ENCODE data around the gene C5AR1.
"Not testable (repeated sequence)": the region's sequence is repeated elsewhere in the genome, so short reads cannot be mapped to it uniquely, and the experiment has no call there.

C5AR1 gene

DNA sequence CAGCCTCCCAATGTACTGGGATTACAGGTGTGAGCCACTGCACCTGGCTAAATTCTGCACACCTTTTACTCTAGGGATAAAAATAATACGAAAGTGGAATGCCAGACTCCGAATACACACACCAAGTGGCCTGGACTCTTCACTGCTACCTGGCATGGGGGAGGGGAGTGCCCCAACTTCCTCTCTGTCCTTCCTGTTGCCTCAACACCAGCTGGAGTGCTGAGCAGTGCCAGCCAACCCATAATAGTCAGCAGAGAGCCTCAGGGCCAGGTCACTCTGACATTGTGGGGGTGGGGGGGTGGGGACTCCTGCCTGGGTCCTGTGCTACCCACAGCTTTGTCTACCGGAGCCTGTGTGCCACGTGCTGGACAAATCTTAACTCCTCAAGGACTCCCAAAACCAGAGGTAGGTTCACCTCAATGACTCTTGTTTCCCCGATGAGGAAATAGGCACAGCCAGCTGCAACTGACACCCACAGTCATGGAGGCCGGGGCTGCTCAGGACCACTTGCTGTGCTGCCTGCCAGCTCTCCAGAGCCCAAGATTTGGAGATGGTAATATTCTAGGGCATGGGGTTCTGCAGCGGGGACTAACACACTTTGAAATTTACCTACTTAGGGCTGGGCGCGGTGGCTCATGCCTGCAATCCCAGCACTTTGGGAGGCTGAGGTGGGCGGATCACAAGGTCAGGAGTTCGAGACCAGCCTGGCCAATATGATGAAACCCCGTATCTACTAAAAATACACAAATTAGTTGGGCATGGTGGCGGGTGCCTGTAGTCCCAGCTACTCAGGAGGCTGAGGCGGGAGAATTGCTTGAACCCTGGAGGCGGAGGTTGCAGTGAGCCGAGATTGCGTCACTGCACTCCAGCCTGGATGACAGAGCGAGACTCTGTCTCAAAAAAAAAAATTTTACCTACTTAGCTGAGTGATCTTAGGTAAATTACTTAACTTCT lies 27.4 kb downstream of the C5AR1 start:
- DNase-seq = not testable (repeated sequence)

DNA sequence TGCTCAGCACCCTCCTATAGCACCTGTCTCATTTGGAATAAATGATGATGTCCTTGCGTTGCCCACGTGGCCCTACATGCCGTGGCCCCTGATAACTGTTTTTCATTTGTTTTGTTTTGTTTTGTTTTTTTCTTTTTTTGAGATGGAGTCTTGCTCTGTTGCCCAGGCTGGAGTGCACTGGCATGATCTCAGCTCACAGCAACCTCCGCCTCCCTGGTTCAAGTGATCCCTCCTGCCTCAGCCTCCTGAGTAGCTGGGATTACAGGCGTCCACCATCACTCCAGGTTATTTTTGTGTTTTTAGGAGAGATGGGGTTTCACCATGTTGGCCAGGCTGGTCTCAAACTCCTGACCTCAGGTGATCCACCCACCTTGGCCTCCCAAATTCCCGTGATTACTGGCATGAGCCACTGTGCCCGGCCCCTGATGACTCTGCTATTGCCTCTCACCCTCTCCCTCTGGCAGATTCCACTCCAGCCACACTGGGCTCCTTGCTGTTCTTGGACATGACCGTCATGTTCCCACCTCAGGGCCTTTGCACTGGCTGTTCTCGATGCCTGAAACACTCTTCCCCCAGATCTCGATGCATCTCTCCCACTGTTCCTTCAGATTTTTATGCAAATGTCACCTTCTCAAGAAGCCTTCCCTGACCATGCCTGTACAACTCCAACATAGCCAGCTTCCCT lies 29.7 kb downstream of the C5AR1 start:
- DNase-seq = no peak

DNA sequence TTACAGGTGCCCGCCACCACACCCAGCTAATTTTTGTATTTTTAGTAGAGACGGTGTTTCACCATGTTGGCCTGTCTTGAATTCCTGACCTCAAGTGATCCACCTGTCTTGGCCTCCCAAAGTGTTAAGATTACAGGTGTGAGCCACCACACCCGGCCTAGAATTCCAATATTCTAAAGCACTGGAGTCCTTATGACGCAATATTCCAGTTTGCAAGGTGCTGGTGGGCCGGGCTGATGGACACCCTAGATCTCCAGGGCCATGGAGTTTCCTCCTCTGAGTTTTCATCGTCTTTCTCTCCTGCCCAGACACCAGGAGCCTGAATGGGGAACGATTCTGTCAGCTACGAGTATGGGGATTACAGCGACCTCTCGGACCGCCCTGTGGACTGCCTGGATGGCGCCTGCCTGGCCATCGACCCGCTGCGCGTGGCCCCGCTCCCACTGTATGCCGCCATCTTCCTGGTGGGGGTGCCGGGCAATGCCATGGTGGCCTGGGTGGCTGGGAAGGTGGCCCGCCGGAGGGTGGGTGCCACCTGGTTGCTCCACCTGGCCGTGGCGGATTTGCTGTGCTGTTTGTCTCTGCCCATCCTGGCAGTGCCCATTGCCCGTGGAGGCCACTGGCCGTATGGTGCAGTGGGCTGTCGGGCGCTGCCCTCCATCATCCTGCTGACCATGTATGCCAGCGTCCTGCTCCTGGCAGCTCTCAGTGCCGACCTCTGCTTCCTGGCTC lies 31.0 kb downstream of the C5AR1 start:
- no peak for DNase-seq

DNA sequence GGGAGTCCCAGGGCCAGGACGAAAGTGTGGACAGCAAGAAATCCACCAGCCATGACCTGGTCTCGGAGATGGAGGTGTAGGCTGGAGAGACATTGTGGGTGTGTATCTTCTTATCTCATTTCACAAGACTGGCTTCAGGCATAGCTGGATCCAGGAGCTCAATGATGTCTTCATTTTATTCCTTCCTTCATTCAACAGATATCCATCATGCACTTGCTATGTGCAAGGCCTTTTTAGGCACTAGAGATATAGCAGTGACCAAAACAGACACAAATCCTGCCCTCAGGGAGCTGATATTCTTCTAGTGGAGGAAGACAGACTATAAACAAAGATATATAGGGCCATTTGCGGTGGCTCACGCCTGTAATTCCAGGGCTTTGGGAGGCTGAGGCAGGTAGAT lies 32.1 kb downstream of the C5AR1 start:
- DNase-seq = no peak

DNA sequence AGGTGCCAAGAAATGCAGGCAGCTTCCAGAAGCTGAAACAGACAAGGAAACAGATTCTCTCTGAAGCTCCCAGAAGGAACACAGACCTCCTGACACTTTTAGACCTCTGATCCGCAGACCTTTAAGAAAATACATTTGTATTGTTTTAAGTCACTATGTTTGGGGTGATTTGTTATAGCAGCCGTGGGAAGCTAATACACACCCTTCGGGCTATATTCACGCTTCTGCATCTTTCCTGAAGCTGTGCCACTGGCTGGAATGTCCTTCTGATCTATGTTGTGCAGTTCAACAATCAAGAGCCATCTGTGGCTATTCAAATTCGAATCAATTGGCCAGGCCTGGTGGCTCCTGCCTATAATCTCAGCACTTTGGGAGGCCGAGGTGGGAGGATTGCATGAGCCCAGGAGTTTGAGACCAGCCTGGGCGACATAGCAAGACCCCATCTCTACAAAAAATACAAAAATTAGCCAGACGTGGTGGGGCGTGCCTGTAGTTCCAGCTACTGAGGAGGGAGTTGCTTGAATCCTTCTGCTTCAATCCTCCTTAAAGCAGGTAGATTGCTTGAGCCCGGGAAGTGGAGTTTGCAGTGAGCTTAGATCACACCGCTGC lies 33.6 kb downstream of the C5AR1 start:
- DNase-seq = no peak

DNA sequence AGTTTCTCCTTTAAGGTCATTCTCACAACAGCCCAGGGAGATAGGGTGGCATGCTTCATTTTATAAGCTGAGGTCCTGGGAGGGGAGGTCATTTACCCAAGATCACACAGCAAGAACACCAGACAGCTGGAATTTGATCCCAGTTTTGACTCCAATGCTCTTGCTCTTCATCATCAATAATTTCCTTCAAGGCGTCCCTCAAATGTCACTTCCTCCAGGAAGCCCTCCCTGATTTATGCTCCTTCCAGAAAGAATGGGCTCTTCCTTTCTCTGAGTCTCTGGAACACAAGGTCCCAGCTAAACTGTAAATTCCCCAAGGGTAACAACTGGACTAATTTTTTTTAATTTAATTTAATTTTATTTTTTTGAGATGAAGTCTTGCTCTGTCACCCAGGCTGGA lies 34.8 kb downstream of the C5AR1 start:
- no peak for DNase-seq

DNA sequence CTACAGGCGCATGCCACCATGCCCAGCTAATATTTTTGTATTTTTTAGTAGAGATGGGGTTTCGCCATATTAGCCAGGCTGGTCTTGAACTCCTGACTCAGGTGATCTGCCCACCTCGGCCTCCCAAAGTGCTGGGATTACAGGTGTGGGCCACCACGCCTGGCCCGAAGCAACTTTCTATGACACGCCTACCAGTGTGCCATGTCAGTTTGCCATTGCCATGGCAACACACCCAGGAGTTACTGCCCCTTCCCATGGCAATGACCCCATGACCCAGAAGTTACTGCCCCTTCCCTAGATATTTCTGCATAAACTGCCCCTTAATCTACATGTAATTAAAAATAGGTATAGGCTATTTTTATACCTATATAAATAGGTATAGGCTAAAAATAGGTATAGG lies 36.4 kb downstream of the C5AR1 start:
- not testable (repeated sequence) for DNase-seq

DNA sequence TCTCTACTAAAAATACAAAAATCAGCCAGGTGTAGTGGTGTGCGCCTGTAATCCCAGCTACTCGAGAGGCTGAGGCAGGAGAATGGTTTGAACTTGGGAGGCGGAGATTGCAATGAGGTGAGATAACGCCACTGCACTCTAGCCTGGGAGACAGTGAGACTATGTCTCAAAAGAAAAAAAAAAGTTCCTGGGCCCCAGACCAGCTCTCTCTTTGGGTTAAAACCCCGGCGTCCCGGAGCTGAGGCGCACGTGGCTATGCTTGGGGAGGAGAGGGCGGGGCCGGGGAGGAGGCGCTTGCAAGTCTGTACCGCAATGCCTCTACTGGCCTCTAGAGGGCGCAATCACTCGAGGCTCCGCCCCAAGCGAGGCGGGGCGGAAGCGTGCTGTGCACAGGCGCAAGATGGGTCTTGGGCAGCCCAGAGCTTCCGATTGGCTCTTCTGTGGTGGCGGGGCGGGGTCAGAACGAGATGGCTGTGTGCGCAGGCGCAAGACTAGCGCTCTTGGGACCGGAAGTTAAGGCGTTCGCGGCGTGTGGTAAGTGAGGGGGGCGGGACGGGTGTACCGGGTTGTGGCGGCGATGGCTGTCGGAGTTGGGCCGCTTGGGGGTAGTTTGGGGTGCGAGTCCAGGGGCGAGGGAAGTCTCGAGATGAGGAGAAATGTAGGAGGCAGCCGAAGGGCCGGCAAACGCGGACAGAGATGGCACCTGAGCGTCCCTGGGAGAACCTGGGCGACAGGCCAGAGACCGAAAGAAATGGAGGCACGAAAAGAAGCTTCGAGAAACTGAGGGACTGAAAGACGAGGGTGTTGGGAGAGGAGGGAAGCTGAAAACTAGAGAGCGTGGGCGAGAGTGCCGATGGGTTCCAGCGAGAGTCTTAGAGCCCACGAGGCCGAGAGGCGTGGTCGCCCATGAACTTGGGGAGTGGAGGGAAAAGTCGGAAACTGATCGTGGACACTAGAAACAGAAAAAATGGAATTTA lies 39.4 kb downstream of the C5AR1 start, which contains the start of gene DHX34:
DHX34 (plus strand) TSS at position 497 of the 977 bp plus-strand sequence. CDS start 3,716 bp downstream, outside the sequence.
- DNase-seq = peak; percentile 99

DNA sequence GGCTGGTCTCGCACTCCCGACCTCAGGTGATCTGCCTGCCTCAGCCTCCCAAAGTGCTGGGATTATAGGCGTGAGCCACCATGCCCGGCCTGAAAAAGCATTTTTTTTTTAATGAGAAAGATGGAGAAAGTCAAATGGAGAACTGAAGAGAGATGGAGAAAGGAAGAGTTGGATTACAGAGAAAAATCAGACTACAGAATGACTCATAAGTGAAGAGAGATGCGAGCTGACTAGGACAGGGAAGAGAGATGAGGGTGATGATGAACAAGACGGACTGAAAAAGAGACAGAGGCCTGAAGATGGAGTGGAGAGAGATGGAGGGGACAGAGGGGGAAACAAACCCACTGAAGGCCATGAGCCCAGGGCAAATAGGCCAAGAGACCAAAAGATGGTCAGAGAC lies 41.0 kb downstream of the C5AR1 start:
- DNase-seq = no peak

DNA sequence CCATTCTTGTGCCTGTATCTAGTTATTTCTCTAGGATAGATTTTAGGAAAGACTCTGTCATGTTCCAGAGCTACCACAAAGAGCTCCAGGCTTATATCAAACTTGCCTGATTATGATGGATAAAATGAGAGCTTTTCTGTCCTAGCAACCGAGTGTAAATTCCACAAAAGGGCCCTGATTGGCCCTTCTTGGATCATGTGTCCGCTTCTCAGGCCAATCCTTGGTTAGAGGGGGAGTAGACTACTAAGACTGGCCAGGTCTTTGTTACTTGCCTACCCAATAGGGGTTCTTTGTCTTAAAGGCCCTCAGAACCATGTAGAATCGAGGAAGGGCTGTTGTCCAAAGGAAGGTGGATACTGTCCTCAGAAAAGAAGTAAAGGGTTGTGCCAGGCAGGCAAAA lies 41.9 kb downstream of the C5AR1 start:
- DNase-seq = no peak

DNA sequence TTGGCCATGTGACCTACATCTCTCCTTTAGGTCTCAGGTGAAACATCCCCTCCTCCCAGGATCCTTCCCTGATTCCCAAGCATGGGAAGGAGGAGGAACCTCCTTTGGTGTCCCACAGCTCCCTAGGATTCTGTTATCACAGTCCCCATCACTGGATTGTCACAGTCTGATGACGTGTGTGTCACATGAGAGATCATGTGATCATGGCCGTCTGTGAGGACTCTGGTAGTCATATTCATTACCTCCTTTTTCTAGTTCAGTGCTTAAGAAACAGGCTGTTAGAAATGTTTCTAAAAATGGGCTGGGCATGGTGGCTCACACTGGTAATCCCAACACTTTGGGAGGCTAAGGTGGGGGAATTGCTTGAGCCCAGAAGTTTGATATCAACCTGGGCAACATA lies 42.4 kb downstream of the C5AR1 start:
- no peak for DNase-seq

DNA sequence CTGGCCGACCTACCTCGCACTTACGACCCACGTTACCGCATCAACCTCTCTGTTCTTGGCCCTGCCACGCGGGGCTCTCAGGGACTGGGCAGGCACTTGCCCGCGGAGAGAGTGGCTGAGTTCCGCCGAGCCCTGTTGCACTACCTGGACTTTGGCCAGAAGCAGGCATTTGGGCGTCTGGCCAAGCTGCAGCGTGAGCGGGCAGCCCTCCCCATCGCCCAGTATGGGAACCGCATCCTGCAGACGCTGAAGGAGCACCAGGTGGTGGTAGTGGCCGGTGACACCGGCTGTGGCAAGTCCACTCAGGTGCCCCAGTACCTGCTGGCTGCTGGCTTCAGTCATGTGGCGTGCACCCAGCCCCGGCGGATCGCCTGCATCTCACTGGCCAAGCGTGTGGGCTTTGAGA lies 43.6 kb downstream of the C5AR1 start:
- DNase-seq = no peak

DNA sequence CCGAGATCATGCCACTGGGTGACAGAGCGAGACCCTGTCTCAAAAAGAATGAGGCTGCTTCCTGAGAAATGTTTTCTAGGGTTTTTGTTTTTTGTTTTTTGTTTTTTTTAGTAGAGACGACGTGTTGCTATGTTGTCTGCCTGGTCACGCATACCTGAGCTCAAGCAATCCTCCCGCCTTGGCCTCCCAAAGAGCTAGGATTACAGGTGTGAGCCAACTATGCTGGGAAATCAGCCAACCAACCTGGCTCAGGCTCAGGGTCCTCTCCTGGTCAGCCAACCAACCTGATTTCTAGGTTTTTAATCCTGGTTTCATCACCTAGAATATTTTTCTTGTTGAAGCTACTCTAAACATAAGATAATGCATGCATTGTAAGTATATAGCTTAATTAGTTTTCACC lies 47.2 kb downstream of the C5AR1 start:
- no peak for DNase-seq

DNA sequence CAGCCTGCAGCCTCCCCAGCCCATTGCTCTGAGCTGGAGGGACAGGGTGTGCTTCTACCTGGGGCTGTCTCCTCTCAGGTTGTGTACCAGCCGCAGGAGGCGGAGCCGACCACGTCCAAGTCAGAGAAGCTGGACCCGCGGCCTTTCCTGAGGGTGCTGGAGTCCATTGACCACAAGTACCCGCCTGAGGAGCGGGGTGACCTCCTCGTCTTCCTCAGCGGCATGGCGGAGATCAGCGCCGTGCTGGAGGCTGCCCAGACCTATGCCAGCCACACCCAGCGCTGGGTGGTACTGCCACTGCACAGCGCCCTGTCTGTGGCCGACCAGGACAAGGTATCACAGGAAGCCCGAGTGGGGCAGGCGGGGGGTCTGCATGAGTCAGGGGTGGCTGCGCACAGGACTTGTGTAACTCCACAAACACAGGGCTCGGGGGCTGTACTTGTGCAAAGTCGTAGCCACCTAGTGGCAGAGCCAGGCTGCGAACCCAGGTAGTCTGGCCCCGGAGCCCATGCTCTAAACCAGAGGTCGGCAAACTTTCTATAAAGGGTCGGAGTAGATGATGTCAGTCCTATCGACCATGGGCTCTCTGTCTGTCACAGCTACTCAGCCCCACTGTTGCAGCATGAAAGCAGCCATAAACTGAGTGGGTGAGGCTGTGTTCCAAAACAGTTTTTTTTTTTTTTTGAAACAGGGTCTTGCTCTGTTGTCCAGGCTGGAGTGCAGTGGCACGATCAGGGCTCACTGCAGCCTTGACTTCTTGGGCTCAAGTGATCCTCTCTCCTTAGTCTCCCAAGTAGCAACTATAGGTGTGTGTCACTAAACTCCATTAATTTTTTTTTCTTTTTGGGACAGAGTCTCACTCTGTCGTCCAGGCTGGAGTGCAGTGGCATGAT lies 48.4 kb downstream of the C5AR1 start:
- DNase-seq = no peak

DNA sequence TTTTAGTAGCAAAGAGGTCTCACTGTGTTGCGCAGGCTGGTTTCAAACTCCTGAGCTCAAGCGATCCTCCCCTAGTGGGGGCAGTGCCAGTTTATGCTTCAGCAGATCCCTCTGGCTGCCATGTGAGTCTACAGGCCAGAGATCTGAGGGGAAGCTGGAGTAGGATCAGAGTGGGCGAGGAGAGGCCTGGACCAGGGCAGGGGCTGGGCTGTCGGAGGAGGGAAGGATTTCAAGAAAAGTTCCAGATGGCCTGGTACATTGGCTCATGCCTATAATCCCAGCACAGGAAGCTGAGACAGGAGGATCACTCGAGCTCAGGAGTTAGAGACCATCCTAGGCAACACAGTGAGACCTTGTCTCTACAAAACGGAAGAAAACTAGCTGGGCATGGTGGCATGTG lies 49.3 kb downstream of the C5AR1 start:
- no peak for DNase-seq

DNA sequence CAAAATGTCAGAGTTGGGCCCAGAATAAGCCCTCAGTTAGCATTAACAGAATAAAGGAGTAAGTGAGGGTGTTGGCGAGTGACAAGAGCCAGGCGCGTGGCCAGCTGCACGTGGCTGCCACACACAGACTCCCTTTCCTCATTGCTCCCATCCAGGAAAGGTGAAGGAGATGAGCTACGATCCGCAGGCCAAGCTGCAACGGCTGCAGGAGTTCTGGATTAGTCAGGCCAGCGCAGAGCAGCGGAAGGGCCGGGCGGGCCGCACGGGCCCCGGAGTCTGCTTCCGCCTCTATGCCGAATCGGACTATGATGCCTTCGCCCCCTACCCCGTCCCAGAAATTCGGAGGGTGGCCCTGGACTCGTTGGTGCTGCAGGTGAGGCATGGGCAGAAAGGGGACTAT lies 52.7 kb downstream of the C5AR1 start:
- DNase-seq = no peak

DNA sequence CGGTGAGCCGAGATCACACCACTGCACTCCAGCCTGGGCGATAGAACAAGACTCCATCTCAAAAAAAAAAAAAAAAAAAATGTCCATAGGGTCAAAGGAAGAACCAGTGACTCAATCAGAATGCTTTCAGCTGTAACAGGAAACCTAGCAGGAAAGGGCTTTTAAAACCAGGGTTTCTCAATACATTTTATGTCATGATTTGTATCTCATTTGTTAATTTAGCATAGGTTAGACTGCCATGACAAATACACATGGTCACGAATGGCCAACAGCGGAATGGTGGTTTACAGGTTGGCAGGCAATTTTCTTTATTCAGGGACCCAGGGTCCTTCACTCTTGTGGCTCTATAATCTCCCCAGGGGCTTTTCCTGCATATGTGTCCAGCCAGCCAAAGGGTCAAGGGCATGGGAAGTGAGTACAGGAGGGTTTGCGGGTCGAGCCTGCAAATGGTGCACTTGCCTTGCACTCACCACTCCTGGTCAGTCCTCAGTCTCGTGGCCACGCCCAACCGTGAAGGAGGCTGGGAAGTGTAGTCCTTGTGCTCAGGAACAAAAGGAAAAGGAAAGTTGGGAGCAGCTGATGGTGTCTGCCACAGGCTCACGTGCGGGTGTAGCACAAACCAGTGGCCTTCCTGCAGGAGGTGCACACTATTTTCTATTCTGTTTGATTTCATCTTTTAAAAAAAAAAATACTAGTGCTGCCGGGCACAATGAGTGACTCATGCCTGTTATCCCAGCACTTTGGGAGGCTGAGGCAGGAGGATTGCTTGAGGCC lies 54.3 kb downstream of the C5AR1 start:
- no peak for DNase-seq

DNA sequence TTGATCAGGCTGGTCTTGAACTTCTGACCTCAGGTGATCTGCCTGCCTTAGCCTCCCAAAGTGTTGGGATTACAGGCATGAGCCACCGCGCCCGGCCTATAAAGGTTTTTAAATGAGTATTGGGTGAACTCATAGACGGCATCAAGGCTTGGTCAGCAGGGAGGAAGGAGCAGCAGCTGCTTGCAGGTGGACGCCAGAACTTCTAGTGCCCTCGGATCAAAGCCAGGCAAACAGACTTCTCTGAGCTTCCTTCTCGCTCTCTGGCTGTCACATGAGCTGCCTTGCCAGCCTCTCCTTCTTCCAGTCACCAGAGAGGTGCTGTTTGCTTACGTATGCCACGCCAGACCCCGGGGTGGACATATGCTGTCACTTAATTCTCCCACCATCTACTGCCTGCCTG lies 55.8 kb downstream of the C5AR1 start:
- DNase-seq = not testable (repeated sequence)

DNA sequence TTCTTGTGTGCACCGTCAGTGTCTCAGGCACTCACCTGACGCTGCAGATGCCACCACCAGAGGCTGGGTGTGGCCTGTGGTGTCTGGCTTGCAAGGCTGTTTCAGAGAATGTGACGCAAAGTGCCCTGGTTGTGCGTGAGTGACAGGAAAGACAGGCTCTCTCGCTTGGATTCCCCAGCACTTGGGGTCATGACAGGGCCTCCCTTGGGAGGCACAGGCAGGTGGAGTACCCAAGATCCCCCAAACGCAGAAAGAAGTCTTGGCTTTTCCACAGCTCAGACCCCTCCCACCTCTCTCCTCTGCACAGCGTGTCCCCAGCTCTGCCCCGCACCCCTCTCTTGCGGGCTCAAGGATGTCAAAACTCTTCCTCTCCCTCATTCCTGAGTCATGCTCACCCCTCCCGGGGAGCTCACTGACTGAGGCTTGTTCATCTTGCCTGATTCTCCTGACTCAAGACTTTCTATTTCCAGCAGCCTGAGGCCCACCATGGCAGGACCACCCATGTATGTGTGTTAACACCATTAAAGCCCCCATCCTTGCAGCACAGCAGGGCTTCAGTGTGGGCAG lies 60.5 kb downstream of the C5AR1 start:
- no peak for DNase-seq

DNA sequence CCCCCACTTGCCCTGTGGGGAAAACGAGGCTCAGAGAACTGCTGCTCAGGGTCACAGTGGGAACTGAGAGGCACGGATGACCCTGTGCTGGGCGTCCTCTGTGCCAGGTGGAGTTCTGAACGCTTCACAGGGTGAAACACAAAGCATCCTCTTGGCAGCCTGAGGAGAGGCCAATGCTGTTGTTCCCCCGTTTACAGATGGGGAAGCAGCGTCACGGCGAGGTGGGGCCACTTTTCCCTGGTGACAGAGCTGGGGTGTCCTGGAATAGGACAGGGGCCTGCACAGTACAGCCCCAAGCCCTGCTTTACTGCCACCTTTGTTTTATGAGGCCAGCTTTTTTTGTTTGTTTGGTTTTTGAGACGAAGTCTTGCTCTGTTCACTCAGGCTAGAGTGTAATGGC lies 61.6 kb downstream of the C5AR1 start:
- DNase-seq = no peak

Measured in activated CD4-positive, CD25-positive, alpha-beta regulatory T cell treated with anti-CD3 and anti-CD28 coated beads, Interleukin-2, amount 50 U/mL, for 72 hours (primary cell).